A549 (cell line): ENCODE results near the gene DOCK10.

Source experiments
- BHLHE40 ChIP-seq: IDR thresholded peaks from 2 replicates; pipeline ENCODE4 v1.6.1; 2012; ENCODE audit warnings: low read depth, low read length, inconsistent platforms
- CTCF ChIP-seq: fragments of >200 bp; sonication (Bioruptor Twin); formaldehyde crosslinking; IDR thresholded peaks from 3 replicates; pipeline ENCODE4 v1.5.1; 2016
- ESRRA ChIP-seq: fragments of 150-350 bp; IDR thresholded peaks from 2 replicates; pipeline ENCODE4 v1.6.1; 2014; ENCODE audit warnings: mild to moderate bottlenecking, low read length, borderline replicate concordance
- FOSL2 ChIP-seq, 2 experiments: fragments of 450-650 bp in 1 of 2; fragments of >200 bp in 1 of 2; sonication (Bioruptor Twin) in 1 of 2; formaldehyde crosslinking; IDR thresholded peaks; 2 replicates each; pipeline versions ENCODE4 v1.5.0 to v1.6.1; 2016 to 2020; ENCODE audit warnings: mild to moderate bottlenecking in 1 of 2, moderate library complexity in 1 of 2
- MAZ ChIP-seq: fragments of 150-350 bp; IDR thresholded peaks from 2 replicates; pipeline ENCODE4 v1.6.1; 2014; ENCODE audit warnings: antibody characterized with exemption, low read depth, low read length, borderline replicate concordance
- RAD21 ChIP-seq, 2 experiments: fragments of >200 bp in 1 of 2; sonication (Bioruptor Twin) in 1 of 2; formaldehyde crosslinking in 1 of 2; IDR thresholded peaks in 1 of 2; conservative IDR thresholded peaks in 1 of 2; 2 replicates in 1 of 2; 3 replicates in 1 of 2; pipeline ENCODE4 v1.6.1; 2012 to 2018; ENCODE audit warnings: inconsistent platforms in 1 of 2
- RNF2 ChIP-seq: fragments of 200-600 bp; sonication (generic); IDR thresholded peaks from 2 replicates; pipeline ENCODE4 v1.6.1; 2016; ENCODE audit warnings: low read depth, mild to moderate bottlenecking, antibody characterized with exemption, moderate library complexity, borderline replicate concordance
- USF2 ChIP-seq: fragments of 450-650 bp; IDR thresholded peaks from 2 replicates; pipeline ENCODE4 v1.6.1; 2014; ENCODE audit warnings: antibody characterized with exemption
- ZFP36 ChIP-seq: fragments of 450-650 bp; IDR thresholded peaks from 2 replicates; pipeline ENCODE4 v1.6.1; 2014; ENCODE audit warnings: borderline replicate concordance; ENCODE audit not compliant: partially characterized antibody
- TF ChIP-seq, protein P1 (sequence below): fragments of 200-600 bp; sonication (generic); IDR thresholded peaks from 2 replicates; pipeline ENCODE4 v1.6.1; 2016; ENCODE audit warnings: antibody characterized with exemption, mild to moderate bottlenecking, moderate library complexity

GRCh38 chr2:224736227-224736626 is 306.0 kb downstream of the DOCK10 start:
- TF ChIP-seq CTCF (no peak), BHLHE40 (no peak), RAD21 (conservative IDR thresholded peaks at IDR 0.05 in 1 of 2, IDR thresholded peaks at IDR 0.05 in 1 of 2) (no peak), ESRRA (no peak), USF2 (no peak), MAZ (no peak), RNF2 (no peak), ZFP36 (peak; percentile 86), FOSL2 (IDR thresholded peaks at IDR 0.05) (no peak), FOSL2 (CRISPR knock-in tag; IDR thresholded peaks at IDR 0.05) (no peak)
- TF ChIP-seq, protein P1, sequence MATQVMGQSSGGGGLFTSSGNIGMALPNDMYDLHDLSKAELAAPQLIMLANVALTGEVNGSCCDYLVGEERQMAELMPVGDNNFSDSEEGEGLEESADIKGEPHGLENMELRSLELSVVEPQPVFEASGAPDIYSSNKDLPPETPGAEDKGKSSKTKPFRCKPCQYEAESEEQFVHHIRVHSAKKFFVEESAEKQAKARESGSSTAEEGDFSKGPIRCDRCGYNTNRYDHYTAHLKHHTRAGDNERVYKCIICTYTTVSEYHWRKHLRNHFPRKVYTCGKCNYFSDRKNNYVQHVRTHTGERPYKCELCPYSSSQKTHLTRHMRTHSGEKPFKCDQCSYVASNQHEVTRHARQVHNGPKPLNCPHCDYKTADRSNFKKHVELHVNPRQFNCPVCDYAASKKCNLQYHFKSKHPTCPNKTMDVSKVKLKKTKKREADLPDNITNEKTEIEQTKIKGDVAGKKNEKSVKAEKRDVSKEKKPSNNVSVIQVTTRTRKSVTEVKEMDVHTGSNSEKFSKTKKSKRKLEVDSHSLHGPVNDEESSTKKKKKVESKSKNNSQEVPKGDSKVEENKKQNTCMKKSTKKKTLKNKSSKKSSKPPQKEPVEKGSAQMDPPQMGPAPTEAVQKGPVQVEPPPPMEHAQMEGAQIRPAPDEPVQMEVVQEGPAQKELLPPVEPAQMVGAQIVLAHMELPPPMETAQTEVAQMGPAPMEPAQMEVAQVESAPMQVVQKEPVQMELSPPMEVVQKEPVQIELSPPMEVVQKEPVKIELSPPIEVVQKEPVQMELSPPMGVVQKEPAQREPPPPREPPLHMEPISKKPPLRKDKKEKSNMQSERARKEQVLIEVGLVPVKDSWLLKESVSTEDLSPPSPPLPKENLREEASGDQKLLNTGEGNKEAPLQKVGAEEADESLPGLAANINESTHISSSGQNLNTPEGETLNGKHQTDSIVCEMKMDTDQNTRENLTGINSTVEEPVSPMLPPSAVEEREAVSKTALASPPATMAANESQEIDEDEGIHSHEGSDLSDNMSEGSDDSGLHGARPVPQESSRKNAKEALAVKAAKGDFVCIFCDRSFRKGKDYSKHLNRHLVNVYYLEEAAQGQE: no peak
